ENCODE measurements around the gene KRTAP10-2.

Gene KRTAP10-2

DNA sequence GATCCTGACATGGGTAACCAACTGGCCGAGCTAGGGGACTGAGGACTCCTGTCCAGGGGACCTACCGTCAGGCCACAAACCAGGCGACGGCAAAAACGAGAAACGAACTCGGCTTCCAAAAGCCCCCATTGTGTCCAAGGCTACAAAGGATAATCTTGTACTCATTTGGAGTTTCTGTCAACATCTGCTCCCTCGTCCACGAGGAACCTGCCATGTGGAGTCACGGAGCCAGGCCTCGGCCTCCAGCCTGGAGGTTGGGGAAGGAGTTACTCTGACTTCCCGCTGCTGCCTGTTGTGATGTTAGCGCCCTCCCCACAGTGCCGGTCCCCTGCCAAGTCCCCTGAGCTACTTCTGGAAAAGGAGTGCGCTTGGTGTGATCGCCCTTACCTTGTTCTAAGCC is 18.6 kb downstream of the KRTAP10-2 start:
- ATAC-seq (ENCODE audit: insufficient read depth, low read depth) (no peak), DNase-seq (no peak)
- H3K36me3 ChIP-seq (ENCODE audit: insufficient read depth, low read length) = no peaks in the 10 kb centered on the region
- no peak overlapping the region for H3K9ac ChIP-seq (ENCODE audit: low read depth, low read length)
- no peak overlapping the region for H3K4me2 ChIP-seq (ENCODE audit: insufficient read depth, low read length)
- peaks cover 2% of the 10 kb centered on the region for H3K27me3 ChIP-seq (ENCODE audit: insufficient read depth, low read length, poor library complexity)
- no peak overlapping the region for H2AFZ ChIP-seq (ENCODE audit: low read depth, low read length)
- H3K9me3 ChIP-seq (ENCODE audit: insufficient read depth, low read length, severe bottlenecking) = no peaks in the 10 kb centered on the region
- no peaks in the 10 kb centered on the region for H3K4me1 ChIP-seq (ENCODE audit: insufficient read depth, low read length)
- H3K4me3 ChIP-seq (ENCODE audit: low read depth in 1 of 2, low read length in 2 of 2) = no peak overlapping the region
- no peaks in the 10 kb centered on the region for H4K20me1 ChIP-seq (ENCODE audit: insufficient read depth, low read length)
- H3K27ac ChIP-seq (ENCODE audit: low read length) = no peak overlapping the region
- H3K79me2 ChIP-seq (ENCODE audit: insufficient read depth, low read length) = no peaks in the 10 kb centered on the region
- TF ChIP-seq EZH2 (IDR thresholded peaks at IDR 0.05; ENCODE audit: borderline replicate concordance, low read depth, low read length, severe bottlenecking) = no peak
- TF ChIP-seq, protein P1, sequence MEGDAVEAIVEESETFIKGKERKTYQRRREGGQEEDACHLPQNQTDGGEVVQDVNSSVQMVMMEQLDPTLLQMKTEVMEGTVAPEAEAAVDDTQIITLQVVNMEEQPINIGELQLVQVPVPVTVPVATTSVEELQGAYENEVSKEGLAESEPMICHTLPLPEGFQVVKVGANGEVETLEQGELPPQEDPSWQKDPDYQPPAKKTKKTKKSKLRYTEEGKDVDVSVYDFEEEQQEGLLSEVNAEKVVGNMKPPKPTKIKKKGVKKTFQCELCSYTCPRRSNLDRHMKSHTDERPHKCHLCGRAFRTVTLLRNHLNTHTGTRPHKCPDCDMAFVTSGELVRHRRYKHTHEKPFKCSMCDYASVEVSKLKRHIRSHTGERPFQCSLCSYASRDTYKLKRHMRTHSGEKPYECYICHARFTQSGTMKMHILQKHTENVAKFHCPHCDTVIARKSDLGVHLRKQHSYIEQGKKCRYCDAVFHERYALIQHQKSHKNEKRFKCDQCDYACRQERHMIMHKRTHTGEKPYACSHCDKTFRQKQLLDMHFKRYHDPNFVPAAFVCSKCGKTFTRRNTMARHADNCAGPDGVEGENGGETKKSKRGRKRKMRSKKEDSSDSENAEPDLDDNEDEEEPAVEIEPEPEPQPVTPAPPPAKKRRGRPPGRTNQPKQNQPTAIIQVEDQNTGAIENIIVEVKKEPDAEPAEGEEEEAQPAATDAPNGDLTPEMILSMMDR (IDR thresholded peaks at IDR 0.05; ENCODE audit: borderline replicate concordance, extremely low read depth, low read length, poor library complexity, severe bottlenecking) = no peak

DNA sequence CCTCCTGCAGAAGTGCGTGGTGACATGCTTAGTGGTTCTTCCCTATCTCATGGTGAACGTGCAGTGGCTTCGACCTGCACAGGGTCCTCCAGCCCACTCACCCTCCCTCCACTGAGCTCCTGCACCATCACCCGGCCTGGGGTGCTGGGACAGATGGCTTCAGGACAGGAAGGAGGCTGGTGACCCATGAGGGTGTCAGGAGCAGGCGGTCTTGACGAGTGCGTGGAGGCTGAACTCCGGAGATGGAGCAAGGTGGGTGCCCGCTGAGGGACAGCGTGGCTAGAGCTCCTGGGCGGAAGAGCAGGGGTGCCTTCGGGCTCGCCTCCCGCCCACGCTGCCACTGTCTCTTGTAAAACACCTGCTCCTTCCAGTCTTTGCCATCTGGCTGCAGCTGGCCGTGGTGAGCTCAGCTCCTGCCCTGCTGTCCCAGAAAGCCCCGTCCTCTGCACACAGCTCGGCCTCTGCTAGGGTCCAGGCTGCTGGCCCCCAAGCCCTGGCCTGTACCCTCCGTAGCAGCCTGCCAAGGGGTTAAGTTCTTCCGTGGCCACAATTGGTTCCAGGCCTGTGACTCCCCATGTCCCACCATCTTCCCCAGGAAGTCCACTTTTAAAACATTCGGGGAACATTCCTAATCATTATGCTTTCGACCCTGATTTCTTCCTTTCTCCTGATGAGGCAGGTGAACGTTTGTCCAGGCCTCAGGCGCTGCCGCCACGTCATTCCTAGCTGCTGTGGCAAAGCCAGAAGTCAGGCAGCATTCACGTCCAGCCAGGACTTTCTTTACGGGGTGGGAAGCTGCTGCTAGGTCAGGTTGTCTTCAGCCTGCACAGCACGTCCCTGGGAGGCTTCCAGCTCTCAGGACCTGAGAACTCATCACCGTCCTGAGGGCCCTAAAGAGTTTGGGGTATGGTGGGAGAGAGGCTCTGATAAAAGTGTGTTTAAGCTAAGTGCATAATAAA is 19.4 kb downstream of the KRTAP10-2 start:
- Histone ChIP-seq H3K9me3 (ENCODE audit: insufficient read depth, low read length, severe bottlenecking) (no peaks in the 10 kb centered on the region), H3K27ac (ENCODE audit: low read length) (no peak overlapping the region), H3K4me1 (ENCODE audit: insufficient read depth, low read length) (no peaks in the 10 kb centered on the region), H3K9ac (ENCODE audit: low read depth, low read length) (no peak overlapping the region), H2AFZ (ENCODE audit: low read depth, low read length) (no peak overlapping the region), H3K4me2 (ENCODE audit: insufficient read depth, low read length) (no peak overlapping the region), H4K20me1 (ENCODE audit: insufficient read depth, low read length) (no peaks in the 10 kb centered on the region), H3K27me3 (ENCODE audit: insufficient read depth, low read length, poor library complexity) (peaks cover 2% of the 10 kb centered on the region), H3K79me2 (ENCODE audit: insufficient read depth, low read length) (no peaks in the 10 kb centered on the region), H3K4me3 (ENCODE audit: low read depth in 1 of 2, low read length in 2 of 2) (no peak overlapping the region), H3K36me3 (ENCODE audit: insufficient read depth, low read length) (no peaks in the 10 kb centered on the region)
- no peak for ATAC-seq (ENCODE audit: insufficient read depth, low read depth)
- TF ChIP-seq, protein P1 (IDR thresholded peaks at IDR 0.05; ENCODE audit: borderline replicate concordance, extremely low read depth, low read length, poor library complexity, severe bottlenecking) = no peak
- no peak for TF ChIP-seq EZH2 (IDR thresholded peaks at IDR 0.05; ENCODE audit: borderline replicate concordance, low read depth, low read length, severe bottlenecking)
- no peak for DNase-seq

DNA sequence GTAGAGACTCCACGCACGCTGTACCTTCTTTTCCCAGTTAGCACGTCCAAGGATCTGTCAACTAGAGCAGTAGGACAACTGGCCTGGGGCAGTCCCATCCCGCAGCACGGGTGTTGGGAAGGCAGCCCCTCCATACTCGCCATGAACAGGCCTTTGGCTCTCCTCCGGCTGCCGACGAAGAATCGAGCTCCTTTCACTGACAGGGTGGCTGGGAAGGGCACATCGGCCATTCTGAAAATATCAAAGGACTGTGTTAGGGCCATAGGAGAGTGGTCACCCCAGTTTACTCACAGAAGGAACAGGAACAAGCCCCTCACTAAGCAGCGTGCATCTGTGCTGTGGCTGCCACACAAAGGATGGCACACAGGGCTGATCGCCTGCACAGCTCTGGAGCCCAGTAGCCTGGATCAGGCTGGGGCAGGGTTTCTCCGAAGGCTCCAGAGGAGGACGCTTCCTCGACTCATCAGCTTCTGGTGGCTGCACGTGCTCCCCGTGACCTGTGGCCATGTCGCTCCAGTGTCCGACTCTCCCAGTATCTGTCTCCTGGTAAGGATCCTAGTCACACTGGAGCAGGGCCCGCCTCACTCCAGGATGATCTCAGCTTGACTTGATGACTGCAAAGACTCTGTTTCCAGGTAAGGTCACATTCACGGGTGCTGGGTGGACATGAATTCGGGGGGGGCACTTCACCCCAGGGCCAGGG is 20.3 kb downstream of the KRTAP10-2 start:
- no peak for TF ChIP-seq EZH2 (IDR thresholded peaks at IDR 0.05; ENCODE audit: borderline replicate concordance, low read depth, low read length, severe bottlenecking)
- TF ChIP-seq, protein P1 (IDR thresholded peaks at IDR 0.05; ENCODE audit: borderline replicate concordance, extremely low read depth, low read length, poor library complexity, severe bottlenecking) = no peak
- ATAC-seq (ENCODE audit: insufficient read depth, low read depth) (no peak), DNase-seq (no peak)
- no peaks in the 10 kb centered on the region for H4K20me1 ChIP-seq (ENCODE audit: insufficient read depth, low read length)
- no peaks in the 10 kb centered on the region for H3K36me3 ChIP-seq (ENCODE audit: insufficient read depth, low read length)
- no peak overlapping the region for H3K9ac ChIP-seq (ENCODE audit: low read depth, low read length)
- no peaks in the 10 kb centered on the region for H3K4me1 ChIP-seq (ENCODE audit: insufficient read depth, low read length)
- H2AFZ ChIP-seq (ENCODE audit: low read depth, low read length) = no peak overlapping the region
- no peaks in the 10 kb centered on the region for H3K9me3 ChIP-seq (ENCODE audit: insufficient read depth, low read length, severe bottlenecking)
- no peak overlapping the region for H3K4me3 ChIP-seq (ENCODE audit: low read depth in 1 of 2, low read length in 2 of 2)
- no peak overlapping the region for H3K4me2 ChIP-seq (ENCODE audit: insufficient read depth, low read length)
- H3K27ac ChIP-seq (ENCODE audit: low read length) = no peak overlapping the region
- no peaks in the 10 kb centered on the region for H3K79me2 ChIP-seq (ENCODE audit: insufficient read depth, low read length)
- H3K27me3 ChIP-seq (ENCODE audit: insufficient read depth, low read length, poor library complexity) = peaks cover 2% of the 10 kb centered on the region
